VCaP (cell line): Measurements from ENCODE around the gene HSD17B4.

Experiments
- H3K27ac ChIP-seq: fragments of 450-650 bp; 2 replicates; pipeline ENCODE4 v1.5.1; 2017
- TF ChIP-seq, protein P1 (sequence below): fragments of 450-650 bp; conservative IDR thresholded peaks from 2 replicates; pipeline ENCODE4 v1.5.1; 2017; ENCODE audit warnings: mild to moderate bottlenecking, moderate library complexity

Gene HSD17B4

DNA sequence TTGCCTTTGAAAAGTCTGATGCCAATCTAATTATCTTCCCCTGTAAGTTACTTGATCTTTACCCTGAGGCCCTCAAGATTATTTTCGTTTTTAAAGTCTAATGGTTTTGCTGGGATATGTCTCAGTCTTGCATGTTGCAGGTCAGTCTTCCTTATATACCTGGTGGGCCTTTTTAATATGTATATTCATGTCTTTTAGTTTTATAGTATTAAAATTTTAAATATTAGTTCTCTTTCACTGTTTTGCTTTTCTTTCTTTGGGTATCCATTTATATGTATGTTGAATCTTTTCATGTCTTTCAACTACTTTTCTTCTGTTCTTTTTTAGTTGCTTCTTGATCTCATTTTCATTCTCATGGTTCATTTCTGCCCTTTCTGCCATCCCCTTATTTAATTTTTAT, 68.9 kb downstream of the HSD17B4 start:
- TF ChIP-seq, protein P1, sequence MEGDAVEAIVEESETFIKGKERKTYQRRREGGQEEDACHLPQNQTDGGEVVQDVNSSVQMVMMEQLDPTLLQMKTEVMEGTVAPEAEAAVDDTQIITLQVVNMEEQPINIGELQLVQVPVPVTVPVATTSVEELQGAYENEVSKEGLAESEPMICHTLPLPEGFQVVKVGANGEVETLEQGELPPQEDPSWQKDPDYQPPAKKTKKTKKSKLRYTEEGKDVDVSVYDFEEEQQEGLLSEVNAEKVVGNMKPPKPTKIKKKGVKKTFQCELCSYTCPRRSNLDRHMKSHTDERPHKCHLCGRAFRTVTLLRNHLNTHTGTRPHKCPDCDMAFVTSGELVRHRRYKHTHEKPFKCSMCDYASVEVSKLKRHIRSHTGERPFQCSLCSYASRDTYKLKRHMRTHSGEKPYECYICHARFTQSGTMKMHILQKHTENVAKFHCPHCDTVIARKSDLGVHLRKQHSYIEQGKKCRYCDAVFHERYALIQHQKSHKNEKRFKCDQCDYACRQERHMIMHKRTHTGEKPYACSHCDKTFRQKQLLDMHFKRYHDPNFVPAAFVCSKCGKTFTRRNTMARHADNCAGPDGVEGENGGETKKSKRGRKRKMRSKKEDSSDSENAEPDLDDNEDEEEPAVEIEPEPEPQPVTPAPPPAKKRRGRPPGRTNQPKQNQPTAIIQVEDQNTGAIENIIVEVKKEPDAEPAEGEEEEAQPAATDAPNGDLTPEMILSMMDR = no peak
- no peak overlapping the region for H3K27ac ChIP-seq

DNA sequence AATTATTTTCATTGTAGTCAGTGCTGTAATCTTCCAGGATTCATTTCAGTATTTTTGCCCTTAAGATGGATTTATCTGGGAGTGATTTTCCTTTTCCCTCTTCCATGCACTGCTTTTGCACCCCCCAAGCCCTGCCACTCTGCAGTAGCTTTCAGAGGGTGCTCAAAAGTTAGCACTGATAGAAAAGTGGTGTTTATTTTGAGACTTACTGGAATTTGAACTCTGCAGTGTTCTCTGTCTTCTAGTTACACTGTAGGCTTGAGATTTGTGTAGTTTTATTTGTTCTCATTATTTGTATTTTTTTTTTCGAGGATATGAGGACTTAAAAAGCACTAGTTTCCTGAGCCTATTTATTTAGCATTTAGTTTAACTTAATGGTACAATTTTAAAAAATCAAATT, 70.5 kb downstream of the HSD17B4 start:
- no peak overlapping the region for H3K27ac ChIP-seq
- TF ChIP-seq, protein P1 = no peak

DNA sequence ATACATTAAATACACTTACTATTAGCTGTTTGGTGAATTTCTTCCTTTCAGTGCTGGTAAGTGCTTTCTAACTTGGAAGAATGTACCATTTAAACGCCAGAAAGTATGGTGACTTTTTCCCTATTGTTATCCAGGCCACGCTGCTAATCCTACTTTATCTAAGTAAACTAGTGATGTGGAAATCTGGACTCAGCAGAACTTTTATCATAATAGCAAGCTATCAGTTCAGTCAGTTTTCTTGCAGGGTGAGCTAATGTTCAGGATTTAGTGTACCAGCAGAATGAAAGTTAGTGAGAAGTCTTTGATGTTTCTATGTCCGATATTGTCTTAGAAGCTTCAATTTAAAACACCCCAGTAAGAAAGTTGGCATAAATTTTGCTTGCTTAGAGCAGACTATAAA, 72.2 kb downstream of the HSD17B4 start:
- H3K27ac ChIP-seq = no peak overlapping the region
- TF ChIP-seq, protein P1 = no peak

DNA sequence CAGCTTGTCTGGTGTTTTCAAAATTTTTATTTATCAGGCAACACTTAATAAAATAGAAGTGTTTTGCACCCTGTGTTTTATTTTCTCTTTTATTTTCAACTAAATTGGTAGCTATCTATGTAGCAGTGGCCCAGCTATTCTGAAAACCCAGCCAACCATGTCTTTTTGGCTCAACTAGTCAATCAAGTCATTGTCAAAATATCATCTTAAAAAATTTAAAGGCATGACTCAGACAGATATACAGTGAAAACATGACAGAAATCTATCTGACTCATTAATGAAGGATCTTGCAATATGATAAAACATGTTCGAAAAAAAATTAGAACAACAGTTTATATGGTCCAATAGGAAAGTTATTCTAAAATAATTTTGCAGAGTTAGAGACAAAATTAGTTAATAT, 75.1 kb downstream of the HSD17B4 start:
- TF ChIP-seq, protein P1 = no peak
- no peak overlapping the region for H3K27ac ChIP-seq

DNA sequence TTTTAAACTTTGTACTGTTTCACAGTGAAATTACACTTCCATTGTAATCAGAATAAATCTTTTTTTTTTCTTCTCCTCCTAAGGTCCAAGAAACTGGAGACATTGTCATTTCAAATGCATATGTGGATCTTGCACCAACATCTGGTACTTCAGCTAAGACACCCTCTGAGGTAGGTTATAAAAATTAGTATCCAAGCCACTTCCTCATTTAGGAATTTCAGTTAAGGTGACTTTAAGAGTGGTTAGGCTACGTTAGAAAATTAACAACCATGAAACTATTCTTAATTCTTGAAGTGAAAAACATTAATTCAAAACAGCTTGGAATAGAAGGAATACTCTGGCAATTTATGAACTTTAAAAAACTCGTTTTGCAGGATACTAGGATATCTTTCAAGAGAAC, 77.5 kb downstream of the HSD17B4 start:
- TF ChIP-seq, protein P1 = no peak
- H3K27ac ChIP-seq = peak overlapping the region; percentile 49

DNA sequence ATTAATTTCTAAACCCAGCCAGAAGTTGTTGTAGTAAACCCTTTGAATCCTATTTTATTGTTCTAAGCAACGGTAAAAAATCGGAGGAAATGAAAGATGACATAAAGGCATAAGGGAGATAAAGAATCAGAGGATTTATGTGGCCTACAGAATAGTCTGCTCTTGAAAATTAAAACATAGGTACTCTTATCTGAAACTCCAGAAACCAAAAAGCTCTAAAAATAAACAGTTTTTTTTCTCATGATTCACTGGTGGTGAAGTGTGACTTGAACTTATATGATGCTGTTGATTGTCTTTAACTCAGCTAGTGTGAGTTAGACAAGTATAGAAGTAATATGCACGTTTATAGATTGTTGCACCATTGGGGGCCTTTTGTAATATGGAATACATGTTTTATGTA, 80.3 kb downstream of the HSD17B4 start:
- TF ChIP-seq, protein P1 = no peak
- no peak overlapping the region for H3K27ac ChIP-seq

DNA sequence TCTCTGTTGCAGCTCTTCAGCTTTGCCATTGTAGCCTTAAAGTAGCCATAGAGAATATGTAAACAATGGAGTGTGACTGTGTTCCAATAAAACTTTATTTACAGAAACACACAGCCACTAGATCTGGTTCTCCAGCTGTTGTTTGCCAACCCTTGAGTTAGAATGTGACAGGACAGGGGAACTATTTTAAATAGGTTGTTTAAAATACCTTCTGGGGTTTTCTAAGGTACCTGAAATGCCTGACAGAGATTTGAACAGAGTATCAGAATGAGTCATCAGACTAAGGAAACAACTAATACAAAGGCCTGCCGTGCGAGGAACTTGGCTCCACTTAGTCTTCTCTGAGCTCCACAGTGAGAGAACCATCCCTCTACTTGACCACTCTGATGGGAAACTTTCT, 85.4 kb downstream of the HSD17B4 start:
- TF ChIP-seq, protein P1 = no peak
- no peak overlapping the region for H3K27ac ChIP-seq

DNA sequence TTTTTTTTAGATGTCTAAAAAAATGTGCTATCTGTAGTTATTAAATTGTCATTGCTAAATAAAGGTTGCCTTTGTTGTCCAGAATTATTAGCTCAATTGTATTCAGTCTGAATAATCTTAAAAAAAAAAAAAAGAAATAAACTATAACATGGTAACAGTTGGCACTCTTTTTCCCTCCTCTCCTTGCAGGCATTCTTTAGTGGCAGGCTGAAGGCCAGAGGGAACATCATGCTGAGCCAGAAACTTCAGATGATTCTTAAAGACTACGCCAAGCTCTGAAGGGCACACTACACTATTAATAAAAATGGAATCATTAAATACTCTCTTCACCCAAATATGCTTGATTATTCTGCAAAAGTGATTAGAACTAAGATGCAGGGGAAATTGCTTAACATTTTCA, 89.4 kb downstream of the HSD17B4 start:
- H3K27ac ChIP-seq = peak overlapping the region; percentile 34
- TF ChIP-seq, protein P1 = no peak
